Activated T-cell treated with anti-CD3 and anti-CD28 coated beads, Interleukin-2, amount 50 U/mL, for 72 hours (primary cell): ENCODE results near the gene LIMA1. TPM values are rescaled to one million over a fixed set of nuclear protein-coding genes. Genes with fewer than 3 reads are reported as not detected.
"Not testable (repeated sequence)": the region's sequence is repeated elsewhere in the genome, so short reads cannot be mapped to it uniquely, and the experiment has no call there.

ENCODE experiments used
- ATAC-seq, 2 donors: fragments of 150-1000 bp; cut with Tn5 transposase; replicated peaks in 1 of 2; 2 replicates each; pipeline ENCODE4 v1.10.0; 2021; ENCODE audit warnings: moderate library complexity in 2 of 2, mild to moderate bottlenecking in 1 of 2
- DNase-seq, 2 donors: peaks; one replicate each; pipeline ENCODE4 v3.0.0; 2021 to 2022; ENCODE audit warnings: mixed read lengths in 1 of 2
- H3K27ac Mint-ChIP-seq: one replicate; pipeline ENCODE4 v1.8.0; 2022; ENCODE audit warnings: mild to moderate bottlenecking, moderate library complexity, mixed read lengths
- H3K27me3 Mint-ChIP-seq: one replicate; pipeline ENCODE4 v1.8.0; 2022; ENCODE audit warnings: low read depth, mixed read lengths
- H3K36me3 Mint-ChIP-seq, 2 donors: one replicate each; pipeline ENCODE4 v1.8.0; 2022; ENCODE audit warnings: mixed read lengths in 2 of 2, mild to moderate bottlenecking in 1 of 2; ENCODE audit not compliant: insufficient read depth in 2 of 2
- H3K4me1 Mint-ChIP-seq: one replicate; pipeline ENCODE4 v1.8.0; 2022; ENCODE audit warnings: low read depth, mixed read lengths
- H3K4me3 Mint-ChIP-seq, 2 donors: one replicate each; pipeline ENCODE4 v1.8.0; 2022; ENCODE audit warnings: mild to moderate bottlenecking in 2 of 2, mixed read lengths in 2 of 2, moderate library complexity in 2 of 2
- H3K9me3 Mint-ChIP-seq, 2 donors: one replicate each; pipeline ENCODE4 v1.8.0; 2022; ENCODE audit warnings: mixed read lengths in 2 of 2
- total RNA-seq, 2 donors: library from RNA; stranded (reverse); gene quantifications; one replicate each; pipeline ENCODE4 v1.2.3, GENCODE V29; 2022

Gene LIMA1
- total RNA-seq, 2 donors from 2014 or later, result 117 to 124 TPM

DNA sequence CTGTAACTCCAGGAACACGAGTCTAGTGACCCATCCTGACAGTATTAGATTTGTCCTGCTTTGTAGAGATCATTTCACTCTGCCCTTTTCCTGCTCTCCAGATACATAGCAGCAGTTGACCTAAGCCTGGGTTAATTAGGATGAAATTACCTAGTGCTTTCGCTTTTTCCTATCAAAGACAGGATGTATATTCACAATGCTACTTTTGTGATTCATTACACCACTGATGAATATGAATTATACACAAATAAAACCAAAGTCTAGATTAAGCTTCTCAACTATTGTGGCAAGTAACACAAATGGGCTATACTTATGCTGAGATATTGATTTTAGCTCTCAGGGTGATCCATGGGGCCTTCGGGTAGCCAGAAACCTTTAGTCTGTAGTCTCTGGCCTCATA is 134.0 kb downstream of the LIMA1 start:
- H3K27me3 Mint-ChIP-seq, result no peaks in the 10 kb centered on the region
- DNase-seq, result no peak
- ATAC-seq, result peak; percentile 29 to 59
- H3K4me3 Mint-ChIP-seq, result peak overlapping the region in 1 of 2 donors; percentile 19
- H3K4me1 Mint-ChIP-seq, result peaks cover 33% of the 10 kb centered on the region
- peaks cover 0 to 3% of the 10 kb centered on the region in 2 donors for H3K36me3 Mint-ChIP-seq
- no peaks in the 10 kb centered on the region for H3K9me3 Mint-ChIP-seq
- peak overlapping the region; percentile 37 for H3K27ac Mint-ChIP-seq

DNA sequence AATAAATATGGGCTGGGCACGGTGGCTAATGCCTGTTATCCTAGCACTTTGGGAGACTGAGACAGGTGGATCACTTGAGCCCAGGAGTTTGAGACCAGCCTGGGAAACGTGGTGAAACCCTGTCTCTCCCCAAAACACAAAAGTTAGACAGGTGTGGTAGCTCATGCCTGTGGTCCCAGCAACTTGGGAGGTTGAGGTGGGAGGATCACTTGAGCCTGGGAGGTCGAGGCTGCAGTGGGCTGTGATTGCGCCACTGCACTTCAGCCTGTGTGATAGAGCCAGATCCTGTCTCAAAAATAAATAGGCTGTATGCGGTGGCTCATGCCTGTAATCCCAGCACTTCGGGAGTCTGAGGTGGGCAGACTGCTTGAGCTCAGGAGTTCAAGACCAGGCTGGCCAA is 135.3 kb downstream of the LIMA1 start:
- not testable (repeated sequence) for H3K27me3 Mint-ChIP-seq, H3K4me3 Mint-ChIP-seq, DNase-seq, H3K36me3 Mint-ChIP-seq, H3K27ac Mint-ChIP-seq, H3K9me3 Mint-ChIP-seq, ATAC-seq
- H3K4me1 Mint-ChIP-seq, result peaks cover 33% of the 10 kb centered on the region

DNA sequence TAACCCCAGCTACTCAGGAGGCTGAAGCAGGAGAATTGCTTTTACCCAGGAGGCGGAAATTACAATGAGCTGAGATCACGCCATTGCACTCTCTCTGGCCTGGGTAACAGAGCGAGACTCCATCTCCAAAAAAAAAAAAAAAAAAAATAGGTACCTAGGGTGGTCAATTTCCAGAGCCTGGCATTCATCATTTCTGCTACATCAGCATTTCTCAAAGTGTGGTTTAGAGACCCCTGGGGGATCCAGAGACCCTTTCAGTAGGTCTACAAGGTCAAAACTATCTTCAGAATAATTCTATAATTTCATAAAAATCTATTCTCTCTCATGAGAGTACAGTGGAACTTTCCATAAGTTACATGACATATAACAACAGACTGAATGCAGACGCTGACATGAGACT is 136.0 kb downstream of the LIMA1 start:
- DNase-seq (no peak), ATAC-seq (no peak)
- Mint-ChIP-seq H3K36me3 (no peaks in the 10 kb centered on the region), H3K9me3 (no peaks in the 10 kb centered on the region), H3K27ac (no peak overlapping the region), H3K4me3 (no peak overlapping the region), H3K27me3 (no peaks in the 10 kb centered on the region), H3K4me1 (peaks cover 33% of the 10 kb centered on the region)

DNA sequence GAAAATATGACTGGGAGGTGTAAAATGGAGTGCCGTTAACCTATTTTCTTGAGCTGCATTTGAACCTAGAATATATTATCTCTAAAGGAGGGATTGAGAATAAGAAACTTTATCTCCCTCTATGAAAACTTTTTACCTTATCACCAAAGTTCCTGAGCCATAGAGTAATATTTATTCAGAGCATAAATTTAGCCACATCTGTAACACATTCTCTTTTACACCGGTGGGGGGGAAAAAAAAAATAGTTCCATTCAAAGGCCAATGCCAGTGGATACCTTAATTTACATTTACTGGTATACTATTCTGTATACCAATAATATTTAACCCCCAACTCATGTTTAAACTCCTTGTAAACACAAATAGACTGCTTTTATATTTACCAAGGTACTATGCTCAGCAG is 137.9 kb downstream of the LIMA1 start:
- peaks cover 0 to 11% of the 10 kb centered on the region in 2 donors for H3K36me3 Mint-ChIP-seq
- ATAC-seq, result no peak
- no peak for DNase-seq
- H3K27ac Mint-ChIP-seq, result no peak overlapping the region
- H3K9me3 Mint-ChIP-seq, result no peaks in the 10 kb centered on the region
- H3K4me3 Mint-ChIP-seq, result no peak overlapping the region
- H3K27me3 Mint-ChIP-seq, result no peaks in the 10 kb centered on the region
- H3K4me1 Mint-ChIP-seq, result peaks cover 17% of the 10 kb centered on the region

DNA sequence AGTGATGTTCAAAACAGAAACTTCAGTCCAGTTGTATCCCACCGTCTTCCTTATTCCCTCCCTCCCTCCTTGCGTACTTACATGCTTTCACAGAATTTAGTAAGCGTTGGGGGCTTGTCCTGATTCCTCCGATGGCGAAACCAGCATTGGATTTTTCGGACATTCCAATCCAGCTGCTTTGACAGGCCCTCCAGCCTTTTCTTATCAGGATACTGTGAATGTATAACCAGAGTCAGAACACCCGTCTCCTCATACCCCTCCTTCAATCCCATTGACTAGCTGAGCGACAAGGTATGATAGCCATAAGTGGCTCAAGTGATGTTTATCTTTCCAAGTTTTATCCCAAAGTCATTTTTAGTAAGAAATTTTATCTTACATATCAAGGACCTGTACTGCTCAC is 140.3 kb downstream of the LIMA1 start:
- no peaks in the 10 kb centered on the region for H3K27me3 Mint-ChIP-seq

DNA sequence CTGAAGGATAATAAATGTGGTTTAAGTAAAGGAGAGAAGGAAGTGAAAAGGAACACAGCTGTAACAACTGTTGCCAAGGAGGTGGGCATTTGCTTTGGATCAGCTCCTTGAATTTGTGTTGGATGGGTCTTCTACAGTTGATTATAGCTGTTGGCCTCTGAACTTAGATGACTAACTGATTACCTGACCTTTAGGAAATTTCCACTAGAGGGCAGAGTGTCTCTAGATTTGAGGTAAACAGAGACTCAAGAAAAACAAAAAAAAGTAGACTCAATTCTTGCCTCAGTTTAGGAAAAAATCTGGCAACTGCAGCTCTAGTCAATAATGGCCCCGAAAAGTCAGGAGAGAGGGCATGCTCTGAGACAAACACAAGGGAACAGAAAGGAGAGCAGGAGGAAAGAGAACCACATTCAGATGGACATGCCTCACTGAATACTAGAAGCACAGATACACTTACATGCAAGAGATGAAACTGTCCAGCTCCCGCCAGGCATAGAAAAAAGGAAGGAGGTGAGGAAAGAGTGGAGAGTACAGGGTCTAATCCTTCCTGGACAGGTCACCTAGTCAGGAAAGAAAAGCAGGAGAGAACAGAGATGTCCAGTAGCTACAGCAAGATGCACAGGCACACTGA is 150.7 kb downstream of the LIMA1 start:
- Mint-ChIP-seq H3K27ac (peak overlapping the region; percentile 94), H3K4me3 (no peak overlapping the region), H3K36me3 (peaks cover 15 to 27% of the 10 kb centered on the region in 2 donors), H3K4me1 (peaks cover 5% of the 10 kb centered on the region), H3K27me3 (no peaks in the 10 kb centered on the region), H3K9me3 (no peaks in the 10 kb centered on the region)
- ATAC-seq, result peak in 1 of 2 donors; percentile 62
- no peak for DNase-seq

More for the DNA sequence above, 140.3 kb downstream of the LIMA1 start:
- DNase-seq, result no peak
- no peak for ATAC-seq
- Mint-ChIP-seq H3K36me3 (peaks cover 0 to 17% of the 10 kb centered on the region in 2 donors), H3K4me3 (no peak overlapping the region), H3K4me1 (no peaks in the 10 kb centered on the region), H3K9me3 (no peaks in the 10 kb centered on the region), H3K27ac (no peak overlapping the region)

DNA sequence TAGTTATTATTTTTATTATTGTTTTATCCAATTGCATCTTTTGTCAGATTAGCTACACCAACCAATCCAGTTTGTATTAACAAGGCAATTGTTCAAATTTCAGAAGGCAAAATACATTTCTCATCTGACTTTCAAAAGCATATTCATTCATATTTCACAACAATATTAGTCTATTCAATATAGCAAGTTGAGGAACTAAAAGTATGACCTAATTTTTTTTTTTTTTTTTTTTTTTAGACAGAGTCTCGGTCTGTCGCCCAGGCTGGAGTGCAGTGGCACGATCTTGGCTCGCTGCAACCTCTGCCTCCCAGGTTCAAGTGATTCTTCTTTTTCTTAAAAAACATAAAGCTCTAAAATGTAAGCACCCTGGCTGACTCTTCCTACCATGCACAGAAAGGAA is 154.0 kb downstream of the LIMA1 start:
- H3K9me3 Mint-ChIP-seq, result no peaks in the 10 kb centered on the region
- H3K36me3 Mint-ChIP-seq, result peaks cover 11 to 19% of the 10 kb centered on the region in 2 donors
- H3K27me3 Mint-ChIP-seq, result no peaks in the 10 kb centered on the region
- H3K4me1 Mint-ChIP-seq, result peaks cover 19% of the 10 kb centered on the region
- peak overlapping the region; percentile 49 for H3K27ac Mint-ChIP-seq
- H3K4me3 Mint-ChIP-seq, result no peak overlapping the region
- ATAC-seq, result no peak
- DNase-seq, result no peak

DNA sequence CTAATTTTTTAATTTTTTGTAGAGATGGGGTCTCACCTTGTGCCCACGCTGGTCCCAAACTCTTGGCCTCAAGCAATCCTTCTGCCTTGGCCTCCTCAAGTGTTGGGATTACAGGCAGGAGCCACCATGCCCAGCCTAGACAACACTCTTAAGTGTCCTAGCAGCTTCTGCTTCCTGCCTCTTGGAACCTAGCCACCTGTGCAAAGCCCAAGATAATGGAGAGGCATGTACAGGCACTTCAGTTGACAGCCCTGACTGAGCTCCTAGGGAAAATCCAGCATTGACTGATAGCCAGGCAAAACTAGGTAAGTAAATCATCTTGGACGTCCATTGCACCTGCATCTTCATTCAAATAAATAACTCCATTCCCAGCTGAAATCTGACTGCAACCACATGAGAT is 155.8 kb downstream of the LIMA1 start:
- Mint-ChIP-seq H3K9me3 (no peaks in the 10 kb centered on the region), H3K4me1 (peaks cover 16% of the 10 kb centered on the region), H3K4me3 (no peak overlapping the region), H3K36me3 (peaks cover 8 to 15% of the 10 kb centered on the region in 2 donors), H3K27me3 (no peaks in the 10 kb centered on the region), H3K27ac (peak overlapping the region; percentile 31)
- ATAC-seq (no peak), DNase-seq (no peak)

Other genes with a start within 250 kb of the LIMA1 start
- 10 to 100 TPM in 1 of 2 donors, 1 to 10 TPM in 1; 5.8 to 12.4 TPM for gene ASIC1, start 225.9 kb downstream of the LIMA1 start, total RNA-seq
- gene SMARCD1, start 198.2 kb downstream of the LIMA1 start, total RNA-seq, result 100 to 1,000 TPM in 1 of 2 donors, 10 to 100 TPM in 1; 91.0 to 111 TPM
- 1 to 10 TPM; 1.6 to 3.5 TPM for gene GPD1, start 179.5 kb downstream of the LIMA1 start, total RNA-seq
- gene COX14, start 171.3 kb downstream of the LIMA1 start, total RNA-seq, result 10 to 100 TPM; 41.5 to 50.1 TPM
- 10 to 100 TPM; 82.5 to 87.6 TPM for gene CERS5, start 116.2 kb downstream of the LIMA1 start, total RNA-seq
- gene FAM186A, start 113.1 kb upstream of the LIMA1 start, total RNA-seq, result not detected
- 10 to 100 TPM; 51.3 to 66.1 TPM for gene LARP4, start 117.4 kb upstream of the LIMA1 start, total RNA-seq
- 10 to 100 TPM; 25.4 to 28.1 TPM for gene DIP2B, start 221.5 kb upstream of the LIMA1 start, total RNA-seq